ENCODE measurements around the gene THRB. TPM values are rescaled to one million over a fixed set of nuclear protein-coding genes. Genes with fewer than 3 reads are reported as not detected.

THRB gene
- total and polyA plus RNA-seq, 8 donors = 2.1 to 12.4 (median 7.8) TPM

DNA sequence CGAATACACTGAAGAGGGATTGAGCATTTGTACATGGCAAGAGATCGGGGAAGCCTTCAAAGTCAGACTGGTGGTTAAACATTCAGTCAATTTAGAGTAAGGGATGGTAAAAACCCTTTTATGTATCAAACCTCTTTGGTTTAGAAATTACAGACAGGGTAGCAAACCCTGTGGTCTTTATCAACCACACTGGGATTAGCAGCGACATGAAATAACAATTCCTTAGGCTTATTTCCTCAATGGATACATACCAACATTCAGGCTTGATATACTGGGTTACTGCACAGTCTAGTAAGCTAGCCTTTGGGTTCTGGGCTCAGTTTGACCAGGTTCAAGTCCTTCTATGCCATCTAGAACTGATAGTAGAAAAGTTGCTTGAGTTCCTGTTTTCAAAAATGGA, 127.4 kb downstream of the THRB start:
- Histone ChIP-seq H3K4me1 (peaks cover 27 to 50% (median 41%) of the 10 kb centered on the region in 3 donors), H3K9me3 (no peaks in the 10 kb centered on the region), H3K36me3 (no peaks in the 10 kb centered on the region), H3K27me3 (no peaks in the 10 kb centered on the region), H3K4me3 (no peak overlapping the region), H3K27ac (no peak overlapping the region)
- TF ChIP-seq, protein P1, sequence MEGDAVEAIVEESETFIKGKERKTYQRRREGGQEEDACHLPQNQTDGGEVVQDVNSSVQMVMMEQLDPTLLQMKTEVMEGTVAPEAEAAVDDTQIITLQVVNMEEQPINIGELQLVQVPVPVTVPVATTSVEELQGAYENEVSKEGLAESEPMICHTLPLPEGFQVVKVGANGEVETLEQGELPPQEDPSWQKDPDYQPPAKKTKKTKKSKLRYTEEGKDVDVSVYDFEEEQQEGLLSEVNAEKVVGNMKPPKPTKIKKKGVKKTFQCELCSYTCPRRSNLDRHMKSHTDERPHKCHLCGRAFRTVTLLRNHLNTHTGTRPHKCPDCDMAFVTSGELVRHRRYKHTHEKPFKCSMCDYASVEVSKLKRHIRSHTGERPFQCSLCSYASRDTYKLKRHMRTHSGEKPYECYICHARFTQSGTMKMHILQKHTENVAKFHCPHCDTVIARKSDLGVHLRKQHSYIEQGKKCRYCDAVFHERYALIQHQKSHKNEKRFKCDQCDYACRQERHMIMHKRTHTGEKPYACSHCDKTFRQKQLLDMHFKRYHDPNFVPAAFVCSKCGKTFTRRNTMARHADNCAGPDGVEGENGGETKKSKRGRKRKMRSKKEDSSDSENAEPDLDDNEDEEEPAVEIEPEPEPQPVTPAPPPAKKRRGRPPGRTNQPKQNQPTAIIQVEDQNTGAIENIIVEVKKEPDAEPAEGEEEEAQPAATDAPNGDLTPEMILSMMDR (IDR thresholded peaks at IDR 0.05) = no peak
- WGBS, 2 donors = 93 to 97% methylated on average over 3 of the region's 3 CpGs
- intact Hi-C loops (cut with DNase I) = loop anchor here in 1 of 3 donors (10.0 kb wide), 1 partner anchor 128 kb away; the partner anchor contains the start of gene THRB
- FAIRE-seq (no peak), ATAC-seq (no peak), DNase-seq (no peak)

DNA sequence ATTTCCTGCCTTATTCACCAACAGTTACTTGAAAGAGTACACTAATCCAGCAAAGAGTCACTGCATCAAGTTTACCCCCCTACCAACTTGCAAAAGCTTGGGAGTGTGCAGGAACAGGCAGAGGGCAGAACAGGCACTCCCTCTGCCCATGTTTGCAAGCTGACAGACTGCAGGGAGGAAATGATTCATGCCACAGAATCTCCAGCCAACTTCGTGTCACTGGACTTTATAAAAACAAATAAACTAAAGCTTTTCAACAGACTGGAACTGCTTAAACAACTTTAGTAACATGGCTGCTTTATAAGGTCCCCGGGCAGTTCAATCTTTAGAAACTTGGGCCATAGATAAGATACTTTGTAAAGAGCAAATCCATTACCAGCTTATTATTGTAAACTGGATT, 129.5 kb downstream of the THRB start:
- 0% methylated on average over 2 of the region's 2 CpGs for WGBS, 2 donors
- Histone ChIP-seq H3K4me1 (peaks cover 27 to 39% (median 33%) of the 10 kb centered on the region in 3 donors), H3K36me3 (no peaks in the 10 kb centered on the region), H3K27me3 (no peaks in the 10 kb centered on the region), H3K9me3 (no peaks in the 10 kb centered on the region), H3K4me3 (no peak overlapping the region), H3K27ac (peak overlapping the region in 2 of 4 donors; percentile 53 to 61)
- intact Hi-C loops (cut with DNase I) = loop anchor here in 1 of 3 donors (10.0 kb wide), 1 partner anchor 130 kb away; the partner anchor contains the start of gene THRB
- peak; percentile 94 to 96 (median 96) for ATAC-seq
- TF ChIP-seq, protein P1 (IDR thresholded peaks at IDR 0.05) = no peak
- peak in 4 of 6 donors; percentile 55 to 79 (median 76) for DNase-seq
- FAIRE-seq = peak; percentile 54

DNA sequence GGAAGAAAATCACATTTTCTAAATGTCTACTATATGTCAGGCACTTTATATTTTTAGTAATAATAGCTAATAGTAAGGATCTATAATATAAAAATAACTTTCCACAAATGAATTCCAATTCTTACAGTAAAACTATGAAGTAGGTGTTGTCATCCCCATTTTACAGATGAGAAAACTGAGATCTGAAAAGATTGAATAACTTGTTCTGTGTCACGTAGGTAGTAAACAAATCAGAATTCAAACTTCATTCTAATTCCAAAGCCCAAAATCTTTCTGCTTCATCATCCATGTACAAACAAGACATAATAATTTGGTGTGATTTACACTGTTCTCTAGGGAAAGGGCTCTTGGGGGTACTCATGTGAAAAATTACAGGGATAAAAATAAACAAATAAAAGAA, 130.3 kb downstream of the THRB start:
- TF ChIP-seq, protein P1 (IDR thresholded peaks at IDR 0.05) = no peak
- Histone ChIP-seq H3K36me3 (no peaks in the 10 kb centered on the region), H3K27me3 (no peaks in the 10 kb centered on the region), H3K4me3 (no peak overlapping the region), H3K9me3 (no peaks in the 10 kb centered on the region), H3K27ac (peak overlapping the region in 1 of 4 donors; percentile 61), H3K4me1 (peaks cover 27 to 39% (median 33%) of the 10 kb centered on the region in 3 donors)
- 78 to 81% methylated on average over 1 of the region's 1 CpG for WGBS, 2 donors
- intact Hi-C loops (cut with DNase I) = loop anchor here in 1 of 3 donors (10.0 kb wide), 1 partner anchor 130 kb away; the partner anchor contains the start of gene THRB
- DNase-seq (no peak), FAIRE-seq (no peak), ATAC-seq (no peak)

DNA sequence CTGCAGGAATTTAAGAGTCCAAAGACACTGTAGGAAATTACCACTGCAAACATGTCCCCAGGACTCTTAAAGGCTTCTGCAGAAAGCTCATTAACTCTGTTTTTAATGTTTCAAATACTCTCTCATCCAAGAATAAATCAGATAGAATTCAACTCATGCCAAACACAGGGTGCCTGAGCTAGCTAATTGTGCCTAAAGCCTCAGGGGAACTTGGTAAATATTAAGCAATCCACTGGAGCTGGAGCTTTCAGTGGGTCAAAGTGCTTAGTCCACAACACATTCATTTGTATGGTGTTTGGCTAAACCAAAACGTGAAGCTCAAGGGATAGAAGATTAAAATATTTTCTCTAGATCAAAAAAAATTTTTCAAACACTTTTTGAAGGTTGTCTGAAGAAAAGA, 131.4 kb downstream of the THRB start:
- 6% methylated on average over 1 of the region's 1 CpG for WGBS, 2 donors
- ATAC-seq (peak in 3 of 4 donors; percentile 74 to 84 (median 78)), DNase-seq (peak in 2 of 6 donors; percentile 14 to 37), FAIRE-seq (no peak)
- intact Hi-C loops (cut with DNase I) = loop anchor here in 1 of 3 donors (10.0 kb wide), 1 partner anchor 132 kb away; the partner anchor contains the start of gene THRB
- Histone ChIP-seq H3K36me3 (no peaks in the 10 kb centered on the region), H3K4me3 (no peak overlapping the region), H3K27ac (peak overlapping the region in 1 of 4 donors; percentile 24), H3K9me3 (no peaks in the 10 kb centered on the region), H3K4me1 (peaks cover 27 to 39% (median 33%) of the 10 kb centered on the region in 3 donors), H3K27me3 (no peaks in the 10 kb centered on the region)
- TF ChIP-seq, protein P1 (IDR thresholded peaks at IDR 0.05) = no peak

DNA sequence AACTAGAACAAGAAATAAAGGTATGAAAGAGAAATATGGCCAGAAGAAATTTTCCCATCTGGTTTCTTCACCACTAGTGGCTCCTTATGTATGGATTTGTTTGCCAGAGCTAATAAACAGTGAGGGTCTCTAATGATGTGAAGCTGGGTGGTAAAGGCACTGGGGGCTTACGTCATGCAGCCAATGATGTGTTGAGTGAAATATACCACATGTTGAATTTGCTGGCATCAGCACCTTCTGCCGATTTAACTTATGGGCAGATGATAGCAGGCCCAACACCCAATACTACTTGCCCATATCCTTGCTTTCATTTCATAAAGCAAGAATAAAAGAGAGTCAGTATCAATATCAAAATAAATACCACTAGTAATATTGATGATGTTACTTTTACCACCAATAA, 133.0 kb downstream of the THRB start:
- Histone ChIP-seq H3K36me3 (no peaks in the 10 kb centered on the region), H3K9me3 (no peaks in the 10 kb centered on the region), H3K27ac (no peak overlapping the region), H3K27me3 (no peaks in the 10 kb centered on the region), H3K4me1 (peaks cover 27 to 34% (median 33%) of the 10 kb centered on the region in 3 donors), H3K4me3 (no peak overlapping the region)
- FAIRE-seq (no peak), DNase-seq (no peak), ATAC-seq (no peak)
- TF ChIP-seq, protein P1 (IDR thresholded peaks at IDR 0.05) = no peak
- WGBS, 2 donors = 95 to 96% methylated on average over 2 of the region's 2 CpGs
- intact Hi-C loops (cut with DNase I) = loop anchor here in 1 of 3 donors (10.0 kb wide), 1 partner anchor 133 kb away; the partner anchor contains the start of gene THRB
